GM21360 (cell line): ENCODE results near the gene SERPINA10.

Experiments used
- ATAC-seq: cut with Tn5 transposase; IDR thresholded peaks from one replicate; pipeline ENCODE4 v1.9.1; 2021; ENCODE audit warnings: mild to moderate bottlenecking, moderate library complexity; ENCODE audit not compliant: unreplicated experiment

SERPINA10 gene

GRCh38 chr14:94292872-94293577 is at the start of gene SERPINA10:
Gene SERPINA10 (minus strand): TSS chr14:94293268. CDS start chr14:94290593, 2,675 bp downstream.
- ATAC-seq: no peak

- no peak for ATAC-seq
Measured at GRCh38 chr14:94342334-94342934, 49.4 kb upstream of the SERPINA10 start.

GRCh38 chr14:94341656-94342333 is 48.7 kb upstream of the SERPINA10 start:
- ATAC-seq: no peak

- no peak for ATAC-seq
Measured at GRCh38 chr14:94340533-94340932, 47.5 kb upstream of the SERPINA10 start.

GRCh38 chr14:94338023-94338422 is 45.0 kb upstream of the SERPINA10 start:
- no peak for ATAC-seq

- no peak for ATAC-seq
Measured at GRCh38 chr14:94337274-94337673, 44.2 kb upstream of the SERPINA10 start.

- ATAC-seq: no peak
Measured at GRCh38 chr14:94334872-94335271, 41.8 kb upstream of the SERPINA10 start.

- no peak for ATAC-seq
Measured at GRCh38 chr14:94332587-94332986, 39.5 kb upstream of the SERPINA10 start.

GRCh38 chr14:94332063-94332583 is 39.1 kb upstream of the SERPINA10 start:
- ATAC-seq: no peak

- ATAC-seq: no peak
Measured at GRCh38 chr14:94331462-94331861, 38.4 kb upstream of the SERPINA10 start.

GRCh38 chr14:94330857-94331256 is 37.8 kb upstream of the SERPINA10 start:
- no peak for ATAC-seq

GRCh38 chr14:94330432-94330831 is 37.4 kb upstream of the SERPINA10 start:
- no peak for ATAC-seq

- ATAC-seq: no peak
Measured at GRCh38 chr14:94329857-94330256, 36.8 kb upstream of the SERPINA10 start.

- ATAC-seq: no peak
Measured at GRCh38 chr14:94328196-94328595, 35.1 kb upstream of the SERPINA10 start.

- ATAC-seq: no peak
Measured at GRCh38 chr14:94322648-94323570, 29.8 kb upstream of the SERPINA10 start, which contains the start of gene SERPINA6. Gene SERPINA6 (minus strand): TSS chr14:94323336. CDS start chr14:94314648, 8,688 bp downstream.

GRCh38 chr14:94321421-94322271 is 28.6 kb upstream of the SERPINA10 start:
- ATAC-seq: no peak

GRCh38 chr14:94320243-94320642 is 27.2 kb upstream of the SERPINA10 start:
- ATAC-seq: no peak

GRCh38 chr14:94317259-94317658 is 24.2 kb upstream of the SERPINA10 start:
- no peak for ATAC-seq

GRCh38 chr14:94316692-94317091 is 23.6 kb upstream of the SERPINA10 start:
- no peak for ATAC-seq

GRCh38 chr14:94314890-94315289 is 21.8 kb upstream of the SERPINA10 start:
- ATAC-seq: no peak
